HTERT RPE-1 (cell line): ENCODE measurements around the gene BTNL3.
"Not testable (repeated sequence)": the region's sequence is repeated elsewhere in the genome, so short reads cannot be mapped to it uniquely, and the experiment has no call there.

Experiments
- in situ Hi-C: fragments of 300-500 bp; cut with MboI; formaldehyde crosslinking; loops from 4 replicates; pipeline ENCODE4 v1.14.3; 2020; ENCODE audit warnings: low sequenced_read_pairs

BTNL3 gene

GRCh38 chr5:181045316-181045715 lies 56.7 kb downstream of the BTNL3 start:
- in situ Hi-C loops, result no loop called here

- in situ Hi-C loops, result not testable (repeated sequence)
These were observed 57.2 kb downstream of the BTNL3 start for GRCh38 chr5:181045857-181046256.

- in situ Hi-C loops, result no loop called here
These were observed 58.6 kb downstream of the BTNL3 start for GRCh38 chr5:181047288-181047687.

GRCh38 chr5:181047921-181048320 lies 59.3 kb downstream of the BTNL3 start:
- in situ Hi-C loops, result no loop called here

GRCh38 chr5:181050016-181050415 lies 61.4 kb downstream of the BTNL3 start:
- in situ Hi-C loops, result no loop called here

DNA sequence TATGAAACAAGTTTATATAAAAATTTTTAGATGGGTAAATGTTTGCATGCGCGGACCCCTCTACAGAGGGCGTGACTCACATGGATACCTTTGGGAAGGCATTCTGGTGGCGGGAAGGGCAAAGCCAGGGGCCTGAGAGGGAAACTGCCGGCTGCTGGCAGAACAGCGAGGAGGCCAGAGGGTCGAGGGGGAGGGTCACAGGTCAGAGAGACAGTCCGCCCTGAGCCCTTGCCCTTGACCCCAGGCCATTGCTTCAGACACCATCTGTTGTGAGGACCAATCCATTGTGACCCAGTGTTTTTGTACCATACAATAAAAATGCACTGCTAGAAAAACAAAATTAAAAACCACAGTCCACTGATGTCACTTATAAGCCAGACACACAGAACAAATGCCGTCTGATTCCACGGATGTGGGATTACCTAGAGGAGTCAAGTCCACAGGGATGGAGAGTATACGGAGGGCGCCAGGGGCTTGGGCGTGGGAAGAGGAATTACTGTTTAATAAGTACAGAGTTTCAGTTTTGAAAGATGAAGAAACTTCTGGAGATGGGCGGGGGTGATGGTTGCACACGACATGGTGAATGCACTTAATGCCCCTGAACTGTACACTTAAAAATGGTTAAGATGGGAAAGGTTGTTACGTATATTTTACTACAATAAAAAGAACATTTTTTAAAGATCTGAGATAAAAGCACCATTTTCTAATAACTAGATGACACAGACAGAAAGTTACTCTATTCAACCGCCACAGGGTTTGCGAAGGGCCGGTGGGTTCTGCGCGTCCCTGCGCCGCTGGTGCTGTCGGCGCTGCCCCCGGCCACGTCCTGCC lies 63.4 kb downstream of the BTNL3 start:
- in situ Hi-C loops, result no loop called here

DNA sequence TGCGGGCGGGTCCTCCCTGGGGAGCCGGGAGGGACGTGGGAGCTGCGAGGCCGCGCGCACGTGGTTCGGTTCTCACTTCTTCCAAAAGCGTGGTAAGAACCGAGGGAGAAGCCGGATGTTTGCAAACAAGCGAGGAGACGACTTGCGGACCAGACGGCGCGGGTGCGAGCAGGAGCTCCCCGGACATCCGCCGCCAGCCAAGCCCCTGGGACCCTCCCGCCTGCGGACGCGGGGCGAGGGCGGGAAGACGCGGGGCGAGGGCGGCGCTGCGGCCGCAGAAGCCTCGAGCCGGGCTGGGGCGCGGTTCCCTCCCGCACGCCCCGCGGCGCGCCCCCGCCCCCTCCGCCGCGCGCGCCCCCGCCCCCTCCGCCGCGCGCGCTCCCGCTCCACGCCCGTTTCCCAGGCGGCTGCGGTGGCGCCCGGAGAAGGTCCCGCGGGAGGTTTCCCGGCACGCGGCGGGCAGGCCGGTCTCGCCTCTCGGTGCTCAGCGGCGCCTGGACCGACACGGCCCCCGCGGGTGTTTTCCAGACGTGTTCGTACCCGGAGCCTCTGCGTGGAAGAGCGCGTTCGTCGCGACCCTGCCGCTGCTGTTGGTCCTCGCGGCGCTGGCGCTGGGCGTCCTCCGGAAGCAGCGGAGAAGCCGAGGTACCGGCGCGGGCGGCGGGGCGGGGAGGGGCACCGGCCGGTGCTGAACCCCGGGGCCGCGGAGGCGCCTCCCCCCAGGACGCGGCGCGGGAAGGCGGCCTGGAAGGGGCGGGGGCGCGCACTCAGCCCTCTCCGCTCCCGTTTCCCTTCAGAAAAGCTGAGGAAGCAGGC lies 64.2 kb downstream of the BTNL3 start:
- in situ Hi-C loops, result no loop called here

GRCh38 chr5:181053488-181054121 lies 65.0 kb downstream of the BTNL3 start:
- in situ Hi-C loops, result no loop called here

- in situ Hi-C loops, result no loop called here
These were observed 65.5 kb downstream of the BTNL3 start for GRCh38 chr5:181054138-181054537.

- in situ Hi-C loops, result no loop called here
These were observed 66.3 kb downstream of the BTNL3 start for GRCh38 chr5:181054871-181055459.
